ENCODE measurements around the gene PARP15.

GRCh38 chr3:122612696-122613095 lies 35.2 kb downstream of the PARP15 start:
- TF ChIP-seq CTCF (conservative IDR thresholded peaks at IDR 0.05; ENCODE audit: low read length) (no peak), EZH2phosphoT487 (IDR thresholded peaks at IDR 0.05; ENCODE audit: borderline replicate concordance, low read depth, low read length) (no peak)
